ENCODE results near the gene OSBPL1A.
A peak's percentile ranks its signal among the peaks of the same experiment; 100 is the strongest.

OSBPL1A gene

DNA sequence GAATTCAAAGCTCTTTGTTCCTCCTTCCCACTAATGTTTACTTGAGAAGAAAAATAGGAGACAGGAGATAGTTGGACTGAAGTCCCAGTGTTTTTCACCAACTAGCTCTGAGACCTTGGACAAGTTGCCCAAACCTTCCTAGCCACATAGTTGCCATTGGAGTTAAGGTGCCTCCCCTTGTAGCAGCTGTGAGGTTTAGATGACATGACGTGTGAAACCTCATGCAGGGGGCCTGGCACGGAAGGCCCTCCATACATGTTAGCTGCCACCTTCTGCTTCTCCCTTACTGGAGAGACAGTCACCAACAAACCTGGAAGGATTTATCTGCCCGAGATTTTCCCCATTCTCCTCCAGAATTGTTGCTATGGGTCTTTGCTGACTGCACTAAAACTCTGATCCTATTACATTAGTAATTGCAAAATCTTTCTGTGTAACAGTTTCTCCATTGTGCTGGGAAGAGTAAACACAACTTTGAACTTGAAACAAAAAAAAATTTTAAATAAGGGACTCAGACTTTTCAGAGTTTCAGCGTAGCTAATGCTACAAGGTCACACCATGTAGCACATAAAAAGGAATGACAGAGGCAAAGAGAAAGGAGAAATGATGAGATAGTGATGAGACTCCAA lies 282.6 kb downstream of the OSBPL1A start:
- no peak for DNase-seq

DNA sequence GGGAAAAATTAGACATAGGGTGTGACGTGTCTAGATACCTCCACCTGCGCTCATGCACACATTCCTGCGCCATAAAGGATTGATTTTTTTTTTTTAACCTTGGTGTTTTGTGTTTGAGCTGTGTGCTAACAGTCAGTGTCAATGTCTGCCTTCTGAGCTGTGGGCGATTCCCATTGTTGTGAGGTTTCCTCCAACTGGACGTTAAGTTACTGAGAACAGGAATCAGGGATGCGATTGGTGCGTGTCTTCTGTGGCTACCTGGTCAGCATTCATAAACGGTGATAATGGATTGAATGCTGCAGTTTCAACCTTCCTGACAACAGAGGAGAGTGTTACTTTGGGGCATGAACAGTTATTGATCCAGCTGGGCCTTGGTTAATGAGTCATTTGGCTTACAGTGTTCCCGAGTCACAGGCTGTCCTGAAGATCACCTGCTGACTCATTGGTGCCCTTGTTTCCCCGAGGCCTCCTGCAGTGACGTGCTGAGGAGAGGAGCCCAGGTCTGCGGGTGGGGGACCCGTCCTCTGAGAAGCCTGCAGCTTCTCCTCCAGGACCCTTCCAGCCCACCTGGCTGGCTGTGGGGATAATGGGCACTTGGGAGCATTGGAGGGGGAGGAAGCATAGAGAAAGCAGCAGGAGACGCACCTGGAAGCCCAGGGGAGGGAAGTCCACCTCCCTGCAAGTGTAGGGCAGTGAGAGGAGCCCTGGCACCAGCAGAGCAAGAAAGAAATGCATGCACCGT lies 284.6 kb downstream of the OSBPL1A start:
- peak; percentile 90 for DNase-seq

DNA sequence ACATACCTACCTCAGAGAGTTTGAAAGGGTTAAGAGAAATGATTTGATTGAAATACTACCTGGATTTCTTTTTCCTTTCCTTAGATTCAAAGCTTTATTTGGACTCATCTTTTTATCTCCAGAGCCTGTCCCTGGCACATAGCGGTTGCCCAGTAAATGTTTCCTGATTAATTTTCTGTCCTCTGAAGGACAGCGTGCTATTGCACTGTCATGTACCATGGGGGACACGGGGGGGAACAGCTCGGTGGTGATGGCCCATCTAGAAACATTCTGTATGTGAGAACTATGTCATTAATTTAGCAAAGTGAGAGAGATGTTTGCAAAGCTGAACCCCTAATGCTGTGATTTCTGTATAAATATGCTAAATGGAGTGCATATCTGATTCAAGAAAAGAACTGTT lies 285.2 kb downstream of the OSBPL1A start:
- DNase-seq = no peak
